ENCODE results near the gene POMGNT1.

The POMGNT1 gene

DNA sequence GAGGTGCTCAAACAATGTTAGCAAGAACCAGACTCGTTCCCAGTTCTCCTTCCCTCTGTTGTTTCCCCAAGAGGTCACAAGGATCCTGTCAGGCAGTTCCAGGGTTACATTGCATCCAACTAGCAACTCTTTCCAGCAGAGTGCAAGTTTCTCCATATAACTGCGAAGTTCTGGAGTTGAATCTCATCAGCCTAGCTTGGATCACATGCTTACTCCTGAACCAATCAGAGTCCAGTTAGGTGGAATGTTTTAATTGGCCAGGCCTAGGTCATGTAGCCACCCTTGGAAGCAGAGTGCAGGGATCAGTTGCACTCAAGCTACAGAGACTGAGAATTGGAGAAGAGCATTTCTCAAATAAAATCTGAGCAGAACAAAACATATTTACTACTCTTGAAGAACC lies 49.9 kb downstream of the POMGNT1 start:
- Histone ChIP-seq H3K27me3 (ENCODE audit: insufficient read depth, low read length, poor library complexity, severe bottlenecking) (no peaks in the 10 kb centered on the region), H2AFZ (ENCODE audit: low read length) (peak overlapping the region; percentile 71), H3K79me2 (ENCODE audit: insufficient read depth, low read length) (no peaks in the 10 kb centered on the region), H3K4me3 (ENCODE audit: low read length, poor library complexity, severe bottlenecking) (no peak overlapping the region), H3K9me2 (replicated peaks; ENCODE audit: low read depth, low read length) (no peaks in the 10 kb centered on the region), H3K4me2 (ENCODE audit: low read depth, low read length, poor library complexity, severe bottlenecking) (no peak overlapping the region), H3K9me3 (ENCODE audit: insufficient read depth, low read depth, low read length) (no peaks in the 10 kb centered on the region), H3F3A (ENCODE audit: low read depth) (no peaks in the 10 kb centered on the region), H3K9ac (ENCODE audit: low read depth, low read length, poor library complexity, severe bottlenecking) (no peak overlapping the region), H4K20me1 (ENCODE audit: insufficient read depth, low read length, poor library complexity, severe bottlenecking) (no peaks in the 10 kb centered on the region), H3K4me1 (ENCODE audit: insufficient read depth, low read length, poor library complexity, severe bottlenecking) (peaks cover 5% of the 10 kb centered on the region), H3K36me3 (ENCODE audit: insufficient read depth, low read length) (no peaks in the 10 kb centered on the region)
- no peak for TF ChIP-seq EZH2phosphoT487 (IDR thresholded peaks at IDR 0.05; ENCODE audit: borderline replicate concordance)
- TF ChIP-seq, protein P1, sequence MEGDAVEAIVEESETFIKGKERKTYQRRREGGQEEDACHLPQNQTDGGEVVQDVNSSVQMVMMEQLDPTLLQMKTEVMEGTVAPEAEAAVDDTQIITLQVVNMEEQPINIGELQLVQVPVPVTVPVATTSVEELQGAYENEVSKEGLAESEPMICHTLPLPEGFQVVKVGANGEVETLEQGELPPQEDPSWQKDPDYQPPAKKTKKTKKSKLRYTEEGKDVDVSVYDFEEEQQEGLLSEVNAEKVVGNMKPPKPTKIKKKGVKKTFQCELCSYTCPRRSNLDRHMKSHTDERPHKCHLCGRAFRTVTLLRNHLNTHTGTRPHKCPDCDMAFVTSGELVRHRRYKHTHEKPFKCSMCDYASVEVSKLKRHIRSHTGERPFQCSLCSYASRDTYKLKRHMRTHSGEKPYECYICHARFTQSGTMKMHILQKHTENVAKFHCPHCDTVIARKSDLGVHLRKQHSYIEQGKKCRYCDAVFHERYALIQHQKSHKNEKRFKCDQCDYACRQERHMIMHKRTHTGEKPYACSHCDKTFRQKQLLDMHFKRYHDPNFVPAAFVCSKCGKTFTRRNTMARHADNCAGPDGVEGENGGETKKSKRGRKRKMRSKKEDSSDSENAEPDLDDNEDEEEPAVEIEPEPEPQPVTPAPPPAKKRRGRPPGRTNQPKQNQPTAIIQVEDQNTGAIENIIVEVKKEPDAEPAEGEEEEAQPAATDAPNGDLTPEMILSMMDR (conservative IDR thresholded peaks at IDR 0.05; ENCODE audit: low read length) = no peak

Measured in Loucy (cell line).